NCI-H128 (cell line): Measurements from ENCODE around the gene MACROH2A2.
"Not testable (repeated sequence)": the region's sequence is repeated elsewhere in the genome, so short reads cannot be mapped to it uniquely, and the experiment has no call there.

Experiments used
- DNase-seq: peaks from one replicate; lab custom pipeline; 2025; ENCODE audit not compliant: unreplicated experiment; lab: John Stamatoyannopoulos, UW

The MACROH2A2 gene

GRCh38 chr10:70147259-70147625 lies 94.6 kb downstream of the MACROH2A2 start:
- no peak for DNase-seq

- no peak for DNase-seq
Measured at GRCh38 chr10:70148516-70148915, 95.9 kb downstream of the MACROH2A2 start.

- DNase-seq, result no peak
Measured at GRCh38 chr10:70155255-70155838, 102.7 kb downstream of the MACROH2A2 start.

GRCh38 chr10:70158113-70158512 lies 105.5 kb downstream of the MACROH2A2 start:
- no peak for DNase-seq

- not testable (repeated sequence) for DNase-seq
Measured at GRCh38 chr10:70159366-70159765, 106.7 kb downstream of the MACROH2A2 start.

- no peak for DNase-seq
Measured at GRCh38 chr10:70160798-70161197, 108.2 kb downstream of the MACROH2A2 start.
